ENCODE data around the gene PILRA.

GRCh38 chr7:100415448-100415847 lies 42.2 kb downstream of the PILRA start:
- TF ChIP-seq CTCF (optimal IDR thresholded peaks at IDR 0.05 in 1 of 3, IDR thresholded peaks at IDR 0.05 in 1 of 3, conservative IDR thresholded peaks at IDR 0.05 in 1 of 3; ENCODE audit: extremely low read depth in 1 of 3, insufficient read depth in 2 of 3, low read length in 3 of 3) = no peak
- no peak for TF ChIP-seq EZH2 (IDR thresholded peaks at IDR 0.05; ENCODE audit: low read length)

Measured in keratinocyte (primary cell).